Epithelial cell of proximal tubule (primary cell): ENCODE measurements around the gene IL6. TPM values are rescaled to one million over a fixed set of nuclear protein-coding genes. Genes with fewer than 3 reads are reported as not detected.
"Not testable (repeated sequence)": the region's sequence is repeated elsewhere in the genome, so short reads cannot be mapped to it uniquely, and the experiment has no call there.

Source experiments
- DNase-seq: peaks from one replicate; pipeline ENCODE4 v3.0.0-alpha.2; 2011; ENCODE audit warnings: low read depth
- H3K4me3 ChIP-seq: 2 replicates; pipeline ENCODE4 v1.5.1; 2011; ENCODE audit warnings: low read depth, mild to moderate bottlenecking, low read length
- CTCF ChIP-seq: conservative IDR thresholded peaks from 2 replicates; pipeline ENCODE4 v1.5.1; 2012; ENCODE audit warnings: low read depth, mild to moderate bottlenecking, low read length
- total RNA-seq: library from RNA; depleted of rRNA; stranded (reverse); fragments of >200 nt; gene quantifications from 2 replicates; pipeline ENCODE4 v1.2.3, GENCODE V29; 2015

IL6 gene
- total RNA-seq, 1 donor from 2014 or later, result 40.4 TPM

DNA sequence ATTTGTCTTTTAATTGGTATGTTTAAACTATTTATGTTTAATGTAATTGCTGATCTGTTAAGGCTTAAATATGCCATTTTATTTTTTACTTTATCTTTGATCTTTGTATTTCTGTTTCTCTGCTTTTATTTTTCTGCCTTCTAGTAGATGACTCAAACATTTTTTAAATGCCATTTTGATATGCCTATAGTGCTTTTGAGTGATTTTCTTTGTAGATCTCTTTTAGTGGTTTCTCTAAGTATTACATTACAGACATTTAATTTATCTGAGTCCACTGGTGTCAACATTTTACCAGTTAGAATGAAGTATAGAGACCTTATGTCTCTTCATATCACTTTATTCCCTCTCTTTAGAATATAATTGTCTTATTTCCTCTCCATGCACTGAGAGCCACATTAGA lies 32.7 kb downstream of the IL6 start:
- no peak overlapping the region for H3K4me3 ChIP-seq
- no peak for TF ChIP-seq CTCF
- no peak for DNase-seq

- TF ChIP-seq CTCF, result no peak
- DNase-seq, result no peak
- H3K4me3 ChIP-seq, result no peak overlapping the region
Measured at GRCh38 chr7:22762866-22763265, 35.9 kb downstream of the IL6 start.

GRCh38 chr7:22765609-22766008 lies 38.6 kb downstream of the IL6 start:
- no peak overlapping the region for H3K4me3 ChIP-seq
- DNase-seq, result no peak
- no peak for TF ChIP-seq CTCF

DNA sequence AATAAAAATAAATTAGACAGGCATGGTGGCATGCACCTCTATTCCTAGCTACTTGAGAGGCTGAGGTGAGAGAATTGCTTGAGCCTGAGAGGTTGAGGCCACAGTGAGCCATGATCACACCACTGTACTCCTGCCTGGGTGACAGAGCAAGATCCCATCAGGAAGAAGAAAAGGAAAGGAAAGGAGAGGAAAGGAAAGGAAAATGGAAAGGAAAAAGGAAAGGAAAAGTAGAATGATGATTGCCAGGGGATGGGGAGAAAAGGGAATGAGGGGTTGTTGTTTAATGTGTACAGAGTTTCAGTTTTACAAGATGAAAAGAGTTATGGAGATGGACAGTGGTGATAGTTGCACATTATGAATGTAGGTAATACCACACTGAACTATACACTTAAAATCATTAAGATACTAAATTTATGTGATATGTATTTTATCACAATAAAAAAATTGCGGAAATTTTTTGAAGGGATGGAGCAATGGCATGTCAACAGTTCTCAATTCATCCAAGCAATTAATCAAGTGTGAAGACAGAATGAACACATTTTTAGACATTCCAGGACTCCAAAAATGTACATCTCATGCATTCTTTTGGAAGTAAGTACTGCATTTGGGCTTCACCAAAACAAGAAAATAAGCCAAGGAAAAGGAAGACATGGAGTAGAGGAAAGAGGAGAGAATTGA lies 44.3 kb downstream of the IL6 start:
- H3K4me3 ChIP-seq, result no peak overlapping the region
- no peak for TF ChIP-seq CTCF
- no peak for DNase-seq

DNA sequence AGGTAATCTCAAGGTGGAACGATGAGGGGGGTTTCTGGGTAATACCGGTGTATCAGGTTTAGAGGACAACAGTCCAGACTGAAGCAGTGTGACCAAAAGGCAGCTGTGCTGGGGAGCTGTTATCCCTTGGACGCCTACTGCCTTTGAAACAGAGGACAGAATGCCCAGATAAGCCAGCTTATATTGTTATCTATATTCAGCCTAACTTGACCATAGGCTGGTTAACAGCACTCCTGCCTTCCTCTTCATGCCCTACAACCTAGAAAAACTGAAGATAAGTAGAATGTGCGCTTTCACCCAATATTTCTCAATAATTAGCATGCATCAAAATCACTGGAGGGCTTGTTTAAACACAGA lies 44.9 kb downstream of the IL6 start:
- no peak overlapping the region for H3K4me3 ChIP-seq
- DNase-seq, result no peak
- TF ChIP-seq CTCF, result no peak

- DNase-seq, result no peak
- H3K4me3 ChIP-seq, result no peak overlapping the region
- TF ChIP-seq CTCF, result no peak
Measured at GRCh38 chr7:22772885-22773284, 45.9 kb downstream of the IL6 start.

GRCh38 chr7:22776964-22777363 lies 50.0 kb downstream of the IL6 start:
- no peak overlapping the region for H3K4me3 ChIP-seq
- TF ChIP-seq CTCF, result no peak
- DNase-seq, result no peak

- H3K4me3 ChIP-seq, DNase-seq: not testable (repeated sequence)
Measured at GRCh38 chr7:22779730-22780323, 52.8 kb downstream of the IL6 start.
